Adrenal gland (tissue), 5 donors: Measurements from ENCODE around the gene MAPT.

ENCODE experiments used
- POLR2A ChIP-seq, 2 donors: fragments of 450-650 bp; IDR thresholded peaks; one replicate each; pipeline ENCODE4 v1.6.1; 2017; ENCODE audit warnings: antibody characterized with exemption in 2 of 2, mild to moderate bottlenecking in 2 of 2, moderate library complexity in 1 of 2
- TF ChIP-seq, protein P1 (sequence below), 6 experiments: fragments of 450-650 bp in 4 of 6; fragments of 200-600 bp in 2 of 6; sonication (generic) in 1 of 6; IDR thresholded peaks; 1 replicate in 5 of 6; 2 replicates in 1 of 6; pipeline versions ENCODE4 v1.5.1 to v1.8.0; 2016 to 2021; ENCODE audit warnings: antibody characterized with exemption in 6 of 6, mild to moderate bottlenecking in 2 of 6, moderate library complexity in 1 of 6
- donor health status: DM: no; HTN: no; CAD: no.

DNA sequence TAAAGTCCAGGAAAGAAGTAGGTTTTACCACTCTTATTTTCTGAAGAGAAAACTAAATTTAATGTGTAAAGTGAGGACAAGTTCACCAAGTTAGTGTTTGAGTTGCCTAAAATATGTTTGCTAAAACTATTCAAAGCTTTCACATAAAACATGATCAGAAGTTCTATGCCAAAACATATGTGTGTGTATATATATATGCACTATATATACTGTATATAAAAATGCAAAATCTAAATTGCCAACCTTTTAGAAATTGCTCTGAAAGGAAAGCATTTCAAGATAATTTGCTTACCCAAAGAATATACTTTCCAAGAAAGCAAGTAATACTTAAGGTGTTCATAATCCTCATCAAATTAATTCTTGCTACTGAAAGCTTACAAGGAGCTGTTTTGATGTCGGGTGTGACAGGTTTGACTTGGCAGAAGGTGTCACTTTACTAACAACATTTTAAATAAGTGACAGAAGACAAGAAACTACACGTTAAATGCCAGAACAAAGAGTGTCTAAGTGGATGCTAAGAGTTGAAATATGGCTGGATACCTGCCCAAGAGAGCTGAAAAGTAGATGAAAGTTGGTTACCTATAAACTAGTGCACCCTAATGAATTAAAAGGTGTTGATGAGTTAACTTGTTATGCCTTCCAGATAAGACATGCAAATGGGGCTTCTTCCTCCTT lies 72.4 kb downstream of the MAPT start:
- TF ChIP-seq, protein P1, sequence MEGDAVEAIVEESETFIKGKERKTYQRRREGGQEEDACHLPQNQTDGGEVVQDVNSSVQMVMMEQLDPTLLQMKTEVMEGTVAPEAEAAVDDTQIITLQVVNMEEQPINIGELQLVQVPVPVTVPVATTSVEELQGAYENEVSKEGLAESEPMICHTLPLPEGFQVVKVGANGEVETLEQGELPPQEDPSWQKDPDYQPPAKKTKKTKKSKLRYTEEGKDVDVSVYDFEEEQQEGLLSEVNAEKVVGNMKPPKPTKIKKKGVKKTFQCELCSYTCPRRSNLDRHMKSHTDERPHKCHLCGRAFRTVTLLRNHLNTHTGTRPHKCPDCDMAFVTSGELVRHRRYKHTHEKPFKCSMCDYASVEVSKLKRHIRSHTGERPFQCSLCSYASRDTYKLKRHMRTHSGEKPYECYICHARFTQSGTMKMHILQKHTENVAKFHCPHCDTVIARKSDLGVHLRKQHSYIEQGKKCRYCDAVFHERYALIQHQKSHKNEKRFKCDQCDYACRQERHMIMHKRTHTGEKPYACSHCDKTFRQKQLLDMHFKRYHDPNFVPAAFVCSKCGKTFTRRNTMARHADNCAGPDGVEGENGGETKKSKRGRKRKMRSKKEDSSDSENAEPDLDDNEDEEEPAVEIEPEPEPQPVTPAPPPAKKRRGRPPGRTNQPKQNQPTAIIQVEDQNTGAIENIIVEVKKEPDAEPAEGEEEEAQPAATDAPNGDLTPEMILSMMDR (IDR thresholded peaks at IDR 0.05), result no peak
- no peak for TF ChIP-seq POLR2A (IDR thresholded peaks at IDR 0.05)
